ENCODE measurements around the gene KLHL1. TPM values are rescaled to one million over a fixed set of nuclear protein-coding genes. Genes with fewer than 3 reads are reported as not detected.

KLHL1 gene
- total RNA-seq, 1 donor from 2014 or later, result not detected

- no peaks in the 10 kb centered on the region for H3K4me1 Mint-ChIP-seq (ENCODE audit: unreplicated experiment)
- no peaks in the 10 kb centered on the region for H3K27me3 Mint-ChIP-seq (ENCODE audit: unreplicated experiment)
- DNase-seq (ENCODE audit: low spot score), result no peak
- H3K27ac Mint-ChIP-seq (ENCODE audit: unreplicated experiment), result no peak overlapping the region
- no peaks in the 10 kb centered on the region for H3K9me3 Mint-ChIP-seq (ENCODE audit: unreplicated experiment)
- no peak for TF ChIP-seq CTCF (IDR thresholded peaks at IDR 0.05; ENCODE audit: unreplicated experiment)
- no peaks in the 10 kb centered on the region for H3K36me3 Mint-ChIP-seq (ENCODE audit: low read depth, unreplicated experiment)
- H3K4me3 Mint-ChIP-seq (ENCODE audit: unreplicated experiment), result no peak overlapping the region
These were observed 353.2 kb downstream of the KLHL1 start for GRCh38 chr13:69755101-69755500.

GRCh38 chr13:69751259-69751658, 357.0 kb downstream of the KLHL1 start:
- no peaks in the 10 kb centered on the region for H3K27me3 Mint-ChIP-seq (ENCODE audit: unreplicated experiment)
- H3K4me3 Mint-ChIP-seq (ENCODE audit: unreplicated experiment), result no peak overlapping the region
- no peak for DNase-seq (ENCODE audit: low spot score)
- no peaks in the 10 kb centered on the region for H3K4me1 Mint-ChIP-seq (ENCODE audit: unreplicated experiment)
- H3K9me3 Mint-ChIP-seq (ENCODE audit: unreplicated experiment), result no peaks in the 10 kb centered on the region
- H3K36me3 Mint-ChIP-seq (ENCODE audit: low read depth, unreplicated experiment), result no peaks in the 10 kb centered on the region
- TF ChIP-seq CTCF (IDR thresholded peaks at IDR 0.05; ENCODE audit: unreplicated experiment), result no peak
- no peak overlapping the region for H3K27ac Mint-ChIP-seq (ENCODE audit: unreplicated experiment)

DNA sequence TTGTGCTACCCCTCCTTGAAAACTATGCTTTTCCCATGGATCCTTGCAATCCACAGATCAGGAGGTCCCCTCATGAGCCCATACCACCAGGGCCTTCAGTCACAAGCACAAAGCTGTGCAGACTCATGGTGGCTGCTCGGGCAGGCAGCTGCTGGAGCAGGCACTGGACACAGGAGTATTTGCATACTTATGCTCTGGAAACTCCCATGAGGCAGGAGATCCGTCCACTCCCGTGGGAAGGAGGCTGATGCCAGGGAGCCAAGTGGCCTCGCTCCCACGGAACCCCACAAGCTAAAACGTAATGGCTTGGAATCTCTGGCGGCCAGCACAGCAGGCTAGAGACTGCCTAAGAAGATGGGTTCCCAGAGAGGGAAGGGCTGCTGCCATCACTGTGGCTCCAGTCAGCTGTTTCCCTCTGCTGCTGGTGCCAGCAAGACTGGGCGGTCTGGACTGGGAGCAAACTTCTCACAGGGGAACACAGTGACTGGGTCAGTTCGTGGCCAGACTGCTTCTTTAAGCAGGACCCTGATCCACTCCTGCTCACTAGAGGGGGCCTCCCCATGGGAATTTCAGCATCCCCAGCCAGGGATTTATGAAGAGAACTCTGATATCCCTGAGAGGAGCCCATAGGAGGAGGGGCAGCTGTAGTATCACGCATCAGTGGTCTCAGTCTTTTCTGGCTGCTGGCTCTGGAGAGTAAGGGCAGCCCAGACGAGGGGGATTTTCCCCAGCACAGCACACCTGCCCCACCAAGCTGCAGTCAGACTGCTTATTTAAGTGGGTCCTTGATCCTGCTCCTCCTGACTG, 370.9 kb downstream of the KLHL1 start:
- no peak for TF ChIP-seq CTCF (IDR thresholded peaks at IDR 0.05; ENCODE audit: unreplicated experiment)
- Mint-ChIP-seq H3K27me3 (ENCODE audit: unreplicated experiment) (no peaks in the 10 kb centered on the region), H3K4me3 (ENCODE audit: unreplicated experiment) (no peak overlapping the region), H3K9me3 (ENCODE audit: unreplicated experiment) (no peaks in the 10 kb centered on the region), H3K36me3 (ENCODE audit: low read depth, unreplicated experiment) (no peaks in the 10 kb centered on the region), H3K4me1 (ENCODE audit: unreplicated experiment) (no peaks in the 10 kb centered on the region), H3K27ac (ENCODE audit: unreplicated experiment) (no peak overlapping the region)
- DNase-seq (ENCODE audit: low spot score), result no peak

DNA sequence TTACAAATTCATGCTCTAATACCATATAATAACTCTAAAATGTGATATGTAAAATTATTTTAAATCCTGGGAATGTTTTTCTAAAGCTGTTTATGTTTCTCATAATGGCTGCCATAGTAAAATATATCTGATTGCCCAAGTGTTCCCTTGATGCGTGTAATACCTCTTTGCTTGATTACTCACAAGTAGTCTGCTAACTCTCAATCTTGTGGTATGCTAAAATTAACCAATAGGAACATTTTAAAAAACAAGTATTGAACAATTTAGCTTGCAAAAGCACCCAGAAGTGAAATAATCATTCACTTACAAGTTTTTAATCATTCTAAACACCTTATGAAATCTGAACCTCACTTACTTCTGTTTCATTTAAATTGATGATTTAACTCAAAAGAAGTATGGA, 386.6 kb downstream of the KLHL1 start:
- Mint-ChIP-seq H3K27me3 (ENCODE audit: unreplicated experiment) (no peaks in the 10 kb centered on the region), H3K4me1 (ENCODE audit: unreplicated experiment) (peaks cover 4% of the 10 kb centered on the region), H3K4me3 (ENCODE audit: unreplicated experiment) (no peak overlapping the region), H3K27ac (ENCODE audit: unreplicated experiment) (no peak overlapping the region), H3K9me3 (ENCODE audit: unreplicated experiment) (no peaks in the 10 kb centered on the region), H3K36me3 (ENCODE audit: low read depth, unreplicated experiment) (no peaks in the 10 kb centered on the region)
- DNase-seq (ENCODE audit: low spot score), result no peak
- TF ChIP-seq CTCF (IDR thresholded peaks at IDR 0.05; ENCODE audit: unreplicated experiment), result no peak

GRCh38 chr13:69720278-69720983, 387.8 kb downstream of the KLHL1 start:
- Mint-ChIP-seq H3K36me3 (ENCODE audit: low read depth, unreplicated experiment) (no peaks in the 10 kb centered on the region), H3K27ac (ENCODE audit: unreplicated experiment) (no peak overlapping the region), H3K4me3 (ENCODE audit: unreplicated experiment) (no peak overlapping the region), H3K27me3 (ENCODE audit: unreplicated experiment) (no peaks in the 10 kb centered on the region), H3K9me3 (ENCODE audit: unreplicated experiment) (no peaks in the 10 kb centered on the region), H3K4me1 (ENCODE audit: unreplicated experiment) (peaks cover 4% of the 10 kb centered on the region)
- TF ChIP-seq CTCF (IDR thresholded peaks at IDR 0.05; ENCODE audit: unreplicated experiment), result no peak
- DNase-seq (ENCODE audit: low spot score), result no peak
